Stimulated activated CD8-positive, alpha-beta memory T cell treated with anti-CD3 and anti-CD28 coated beads, Interleukin-15, amount 100 ng/mL, for 48 hours (primary cell): ENCODE measurements around the gene DTL.

Source experiments
- DNase-seq, 2 donors: peaks; one replicate each; pipeline ENCODE4 v3.0.0-alpha.2; 2020; ENCODE audit warnings: low read depth in 2 of 2

The DTL gene

DNA sequence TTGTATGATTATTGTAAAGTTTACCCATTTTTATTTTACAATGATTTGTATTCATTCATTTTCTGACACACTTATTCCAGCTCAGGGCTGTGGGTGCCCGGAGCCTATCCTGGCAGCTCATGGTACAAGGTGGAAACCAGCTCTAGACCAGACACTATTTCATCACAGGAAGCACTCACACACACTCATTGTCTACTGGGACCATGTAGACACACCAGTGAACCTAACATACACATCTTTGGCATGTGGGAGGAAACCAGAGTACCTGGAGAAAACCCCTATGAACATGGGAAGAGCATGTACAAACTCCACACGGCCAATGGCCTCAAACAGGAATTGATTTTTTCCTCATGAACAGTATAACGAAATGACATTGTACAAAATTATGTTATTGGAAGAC is 2.4 kb downstream of the DTL start:
- no peak for DNase-seq

- DNase-seq: no peak
Observed at GRCh38 chr1:212039622-212040021, 4.1 kb downstream of the DTL start.

- DNase-seq: no peak
Observed at GRCh38 chr1:212040629-212041412, 5.3 kb downstream of the DTL start.

GRCh38 chr1:212042436-212042835 is 6.9 kb downstream of the DTL start:
- DNase-seq: no peak

GRCh38 chr1:212044851-212045250 is 9.3 kb downstream of the DTL start:
- no peak for DNase-seq

DNA sequence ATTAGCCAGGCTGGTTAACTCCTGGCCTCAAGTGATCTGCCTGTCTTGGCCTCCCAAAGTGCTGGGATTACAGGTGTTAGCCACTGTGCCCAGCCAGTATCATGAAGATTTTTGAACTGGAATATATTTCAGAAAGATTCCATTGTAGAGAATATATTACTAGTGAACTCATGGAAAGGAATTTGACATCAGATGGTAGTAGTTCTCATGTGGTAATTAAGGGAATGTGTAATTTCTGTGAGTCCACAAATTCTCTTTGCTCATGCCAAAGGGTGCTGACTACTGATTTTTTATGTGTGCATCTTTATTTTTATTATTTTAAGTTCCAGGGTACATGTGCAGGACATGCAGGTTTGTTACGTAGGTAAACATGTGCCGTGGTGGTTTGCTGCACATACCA is 10.4 kb downstream of the DTL start:
- DNase-seq: no peak

DNA sequence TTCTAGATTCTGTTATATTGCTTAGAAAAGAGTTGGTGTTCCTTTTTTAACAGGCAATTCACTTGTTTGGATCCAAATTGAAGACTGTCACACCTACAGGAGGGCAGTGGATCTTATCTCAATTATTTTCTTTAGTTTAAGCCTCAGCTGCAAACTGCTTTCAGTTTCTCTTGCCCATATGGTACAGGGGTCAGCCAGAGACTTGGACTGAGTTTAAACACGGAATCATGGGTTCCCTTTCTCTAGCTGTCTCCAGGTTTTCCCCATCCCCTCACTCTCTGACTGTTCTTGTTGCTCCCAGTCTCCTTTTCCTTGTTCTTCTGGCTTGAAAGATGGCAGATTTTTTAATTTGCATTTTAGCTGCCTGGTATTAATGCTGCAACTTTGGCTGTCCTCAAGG is 18.4 kb downstream of the DTL start:
- no peak for DNase-seq

DNA sequence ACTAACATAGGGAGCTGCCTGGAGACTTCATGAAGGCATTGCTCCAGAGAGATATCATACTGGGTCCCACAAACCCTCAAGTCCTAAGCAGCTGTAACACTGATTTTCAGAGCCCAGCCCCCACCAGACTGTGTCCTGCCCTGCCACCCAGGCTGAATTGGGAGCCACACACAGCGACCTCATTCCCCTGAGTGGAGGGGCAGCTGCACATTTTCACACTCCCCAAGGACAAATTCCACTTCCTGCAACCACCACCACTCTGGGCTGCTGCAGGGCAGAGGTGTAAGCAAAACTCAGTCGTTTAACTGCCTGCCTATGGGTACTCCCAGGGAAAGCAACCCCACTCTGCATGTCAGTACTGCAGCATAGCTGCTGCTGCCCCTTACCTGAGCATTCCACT is 19.8 kb downstream of the DTL start:
- no peak for DNase-seq

DNA sequence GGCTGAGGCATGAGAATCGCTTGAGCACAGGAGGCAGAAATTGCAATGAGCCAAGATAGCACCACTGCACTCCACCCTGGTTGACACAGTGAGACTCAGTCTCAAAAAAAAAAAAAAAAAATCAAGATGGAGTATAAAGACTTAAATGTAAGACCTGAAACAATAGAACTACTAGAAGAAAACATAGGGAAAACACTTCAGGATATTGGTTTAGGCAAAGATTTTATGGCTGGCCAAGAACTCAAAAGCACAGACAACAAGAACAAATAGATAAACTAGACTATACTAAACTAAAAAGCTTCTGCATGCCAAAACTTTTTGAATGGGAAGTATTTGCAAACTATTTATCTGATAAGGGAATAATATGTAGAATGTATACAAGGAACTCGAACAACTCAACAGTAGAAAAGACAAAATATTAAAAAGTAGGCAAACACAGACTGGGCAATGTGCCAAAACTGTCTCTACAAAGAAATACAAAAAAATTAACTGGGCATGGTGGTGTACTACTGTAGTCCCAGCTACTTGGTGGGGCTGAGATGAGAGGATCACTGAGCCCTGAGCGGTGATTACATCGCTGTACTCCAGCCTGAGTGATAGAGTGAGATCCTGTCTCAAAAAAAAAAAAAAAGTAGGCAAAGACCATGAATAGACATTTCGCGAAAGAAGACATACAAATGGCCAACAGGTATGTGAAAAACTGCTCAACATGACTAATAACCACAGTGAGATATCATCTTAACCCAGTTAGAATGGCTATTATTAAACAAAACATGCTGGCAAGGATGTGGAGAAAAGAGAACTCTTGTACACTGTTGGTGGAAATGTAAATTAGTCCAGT is 25.3 kb downstream of the DTL start:
- DNase-seq: no peak

DNA sequence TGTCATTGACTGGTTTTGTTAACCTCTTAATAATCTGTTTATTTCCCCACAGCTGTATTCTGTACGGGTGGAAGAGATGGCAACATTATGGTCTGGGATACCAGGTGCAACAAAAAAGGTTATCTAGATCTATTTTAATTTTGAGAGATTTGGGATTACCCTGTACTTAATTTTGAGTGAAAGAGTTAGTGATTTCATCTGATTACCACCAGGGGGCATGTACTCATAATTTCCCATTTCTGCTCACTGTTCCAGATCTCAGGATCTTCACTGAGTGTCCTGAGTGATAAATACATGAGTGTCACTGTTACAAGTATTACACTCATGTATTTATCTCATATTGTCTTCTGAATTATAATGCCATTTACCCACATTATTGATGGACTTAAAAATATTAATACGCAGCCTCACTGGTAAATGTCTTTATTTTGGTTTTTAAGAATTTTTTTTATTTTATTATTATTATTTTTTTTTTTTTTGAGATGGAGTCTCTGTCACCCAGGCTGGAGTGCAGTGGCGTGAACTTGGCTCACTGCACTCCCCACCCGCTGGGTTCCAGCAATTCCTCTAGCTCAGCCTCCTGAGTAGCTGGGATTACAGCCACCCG is 27.4 kb downstream of the DTL start:
- no peak for DNase-seq

GRCh38 chr1:212067787-212068186 is 32.2 kb downstream of the DTL start:
- DNase-seq: no peak

GRCh38 chr1:212070720-212071302 is 35.3 kb downstream of the DTL start:
- no peak for DNase-seq

DNA sequence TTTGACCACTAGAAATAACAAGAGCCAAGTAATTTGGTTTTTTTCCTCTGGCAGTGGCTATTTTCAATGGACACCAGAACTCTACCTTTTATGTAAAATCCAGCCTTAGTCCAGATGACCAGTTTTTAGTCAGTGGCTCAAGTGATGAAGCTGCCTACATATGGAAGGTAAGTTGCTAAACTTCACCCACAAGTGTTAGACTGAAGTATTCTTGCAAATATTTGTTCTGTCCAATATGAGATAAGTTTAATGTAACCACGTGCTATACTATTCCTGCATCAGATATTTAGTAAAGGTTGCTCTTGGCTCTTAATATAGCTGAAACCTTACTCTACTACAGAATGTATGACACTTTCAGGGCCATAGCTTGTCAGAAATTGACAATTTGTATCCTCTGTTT is 36.5 kb downstream of the DTL start:
- no peak for DNase-seq

- no peak for DNase-seq
Observed at GRCh38 chr1:212073490-212073889, 37.9 kb downstream of the DTL start.

DNA sequence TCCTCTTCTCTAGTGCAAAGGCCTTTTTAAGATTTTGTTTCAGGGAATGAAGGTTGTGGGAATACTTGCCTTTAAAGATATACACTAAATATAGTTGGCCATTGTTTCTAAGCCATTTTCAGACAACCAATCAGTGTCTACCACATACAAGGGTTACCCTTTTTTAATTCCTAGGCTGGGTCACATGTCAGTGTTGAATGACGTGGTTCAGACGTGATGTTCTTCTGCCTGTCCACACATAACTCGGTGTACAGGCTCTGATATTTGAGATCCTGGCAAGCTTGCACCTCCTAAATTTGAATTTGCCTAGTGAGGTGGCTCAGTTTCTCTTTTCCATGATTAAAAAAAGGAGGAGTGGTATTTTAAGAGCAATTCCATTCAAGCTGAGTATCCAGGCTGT is 38.8 kb downstream of the DTL start:
- no peak for DNase-seq

DNA sequence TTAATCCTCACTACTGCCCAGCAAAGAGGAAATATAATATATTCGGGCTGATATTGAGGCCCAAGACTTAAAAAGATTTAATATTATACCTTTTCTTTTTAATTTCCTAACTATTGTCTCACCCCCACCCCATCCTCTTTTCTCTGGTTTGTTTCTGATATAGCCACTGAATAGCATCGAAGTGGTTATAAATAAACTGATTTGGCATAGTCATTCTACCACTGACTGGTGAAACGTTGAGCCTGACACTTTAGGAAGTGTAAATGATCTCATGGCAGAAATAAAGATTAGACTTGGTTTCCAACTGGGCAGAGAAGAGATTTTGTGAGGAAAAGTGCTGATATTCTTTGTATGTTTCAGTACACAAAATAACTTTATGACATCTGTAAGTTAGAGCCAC is 39.3 kb downstream of the DTL start:
- no peak for DNase-seq

DNA sequence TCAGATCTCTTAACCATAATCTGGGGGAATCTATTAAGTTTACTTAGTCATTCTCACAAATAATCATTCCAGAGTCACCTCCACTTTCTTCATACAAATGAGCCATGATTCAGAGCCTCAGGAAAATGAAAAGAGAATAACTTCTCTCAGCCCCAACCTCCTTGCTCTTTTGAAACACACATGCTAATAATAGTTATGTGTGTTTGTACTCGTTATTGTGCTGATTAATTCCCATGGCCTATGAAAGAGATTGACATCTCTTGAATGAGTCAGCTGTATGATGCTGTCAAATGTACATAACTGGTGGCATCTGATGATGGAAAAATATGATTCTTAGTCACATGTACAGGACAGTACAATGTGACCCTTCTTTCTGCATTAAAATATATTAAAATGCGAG is 41.5 kb downstream of the DTL start:
- DNase-seq: no peak

DNA sequence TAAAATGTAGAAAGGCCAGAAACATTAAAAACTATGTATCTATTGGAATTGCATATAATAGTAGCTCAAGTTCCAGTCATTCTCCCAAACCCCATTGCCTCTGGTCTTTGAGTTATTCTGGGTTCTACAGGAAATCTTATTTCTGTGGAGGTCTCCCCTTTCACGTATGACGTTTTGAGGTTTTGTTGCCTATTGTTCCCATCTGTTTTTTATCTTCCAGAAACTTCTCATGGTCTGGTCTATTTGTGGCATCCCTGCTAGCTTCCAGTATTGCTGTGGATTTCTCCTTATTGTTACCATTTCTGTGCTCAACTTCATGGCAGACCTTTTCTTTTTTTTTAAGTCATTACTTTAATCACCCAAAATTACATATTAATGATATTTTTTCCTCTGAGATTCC is 43.3 kb downstream of the DTL start:
- no peak for DNase-seq

- no peak for DNase-seq
Observed at GRCh38 chr1:212082765-212083406, 47.3 kb downstream of the DTL start.

DNA sequence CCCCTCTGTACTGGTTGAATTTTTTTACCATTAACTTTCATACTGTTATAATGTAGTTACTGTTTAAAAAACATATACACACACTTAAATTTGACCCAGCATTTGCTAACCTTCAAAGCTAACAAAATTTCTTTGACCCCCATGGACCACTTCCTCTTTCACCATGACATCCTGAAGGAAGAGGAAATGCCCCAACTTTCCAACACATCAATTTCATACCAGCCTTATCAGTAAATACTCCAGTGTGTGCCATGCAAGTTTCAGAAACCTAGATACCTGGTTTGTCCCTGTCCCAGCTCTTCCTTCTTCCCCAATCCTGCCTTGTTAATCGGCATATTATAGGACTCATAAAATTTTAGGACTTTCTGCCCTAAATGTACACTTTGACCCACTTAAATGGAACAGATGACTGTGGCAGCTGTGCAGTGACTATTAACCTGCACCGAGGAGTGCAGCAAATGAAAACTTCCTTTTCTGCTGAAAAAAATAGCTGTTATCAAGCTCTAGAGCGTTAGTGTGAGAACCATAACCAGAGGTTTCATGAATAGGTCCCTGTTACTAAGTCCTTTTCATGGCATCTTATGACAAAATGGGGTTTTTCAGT is 54.1 kb downstream of the DTL start:
- no peak for DNase-seq

DNA sequence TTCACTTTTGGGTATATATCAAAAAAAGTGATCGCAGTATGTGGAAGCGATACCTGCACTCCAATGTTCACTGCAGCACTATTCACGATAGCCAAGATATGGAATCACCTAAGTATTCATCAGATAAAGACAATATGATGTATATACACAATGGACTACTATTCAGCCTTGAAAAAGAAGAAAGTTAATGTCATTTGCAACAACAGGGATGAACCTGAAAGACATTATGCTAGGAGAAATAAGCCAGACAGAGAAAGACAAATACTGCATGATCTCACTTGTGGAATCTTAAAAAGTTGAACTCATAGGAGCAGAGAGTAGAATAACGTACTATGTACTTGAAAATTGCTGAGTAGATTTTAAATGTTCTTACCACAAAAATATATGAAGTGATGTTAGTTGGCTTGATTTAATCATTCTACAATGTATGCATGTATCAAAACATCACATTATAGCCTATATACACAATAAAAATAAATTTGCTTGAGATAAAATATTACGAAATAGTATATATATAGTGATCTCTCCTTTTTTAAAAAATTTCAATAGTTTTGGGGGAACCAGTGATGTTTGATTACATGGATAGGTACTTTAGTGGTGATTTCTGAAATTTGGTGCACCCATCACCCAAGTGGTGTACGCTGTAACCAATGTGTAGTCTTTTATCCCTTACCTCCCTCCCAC is 56.0 kb downstream of the DTL start:
- DNase-seq: no peak
